ENCODE results near the gene USP25. TPM values are rescaled to one million over a fixed set of nuclear protein-coding genes. Genes with fewer than 3 reads are reported as not detected.

USP25 gene
- total and polyA plus RNA-seq, 2 of the 8 experiments (the other 6 are each of a cell fraction or from before 2014, with no cell fraction given), result 11.2 to 48.1 TPM

DNA sequence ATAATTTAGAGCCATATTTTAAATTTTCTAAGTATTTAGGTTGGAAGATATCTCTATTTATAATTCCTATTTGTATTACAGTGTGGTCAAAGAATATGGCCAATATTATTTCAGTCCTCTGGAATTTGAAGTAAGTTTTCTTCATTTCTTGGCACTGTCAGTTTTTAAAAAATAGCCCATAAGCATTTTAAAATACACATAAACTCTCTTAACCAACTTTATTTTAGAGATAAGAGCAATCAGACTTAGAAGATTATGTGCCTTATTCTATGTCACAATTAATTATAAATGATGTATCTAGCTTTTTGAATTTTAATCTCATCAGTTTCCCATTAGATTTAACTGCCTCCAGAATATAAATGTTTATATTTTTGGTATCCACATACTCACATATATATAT, 130.8 kb downstream of the USP25 start:
- no peak overlapping the region for H3K4me3 ChIP-seq (ENCODE audit: extremely low read depth in 1 of 4, insufficient read depth in 2 of 4, low read depth in 3 of 4, low read length in 4 of 4)
- H4K20me1 ChIP-seq (replicated peaks in 1 of 2; ENCODE audit: control insufficient read depth in 1 of 2, insufficient read depth in 2 of 2, low read length in 2 of 2), result no peaks in the 10 kb centered on the region
- FAIRE-seq (no peak), DNase-seq (ENCODE audit: low read depth in 1 of 2, low spot score in 2 of 2) (no peak)
- no peak overlapping the region for H2AK5ac ChIP-seq (ENCODE audit: low read depth, low read length)
- H3K23ac ChIP-seq (ENCODE audit: insufficient read length), result no peak overlapping the region
- no peak overlapping the region for H3K4me2 ChIP-seq (ENCODE audit: insufficient read depth in 1 of 2, low read depth in 2 of 2, low read length in 2 of 2)
- peaks cover 0 to 9% (median 0%) of the 10 kb centered on the region in 4 experiments; a peak in 2 of 8 replicates for H3K36me3 ChIP-seq (ENCODE audit: control insufficient read depth in 2 of 4, insufficient read depth in 4 of 4, low read length in 3 of 4)
- H2BK5ac ChIP-seq (ENCODE audit: low read depth, low read length), result no peak overlapping the region
- H2BK15ac ChIP-seq (ENCODE audit: low read length), result no peak overlapping the region
- no peak overlapping the region for H4K5ac ChIP-seq (ENCODE audit: insufficient read length, low read depth, low read length)
- H3K18ac ChIP-seq (ENCODE audit: extremely low read depth, low read length), result no peak overlapping the region
- no peak overlapping the region for H2BK120ac ChIP-seq (replicated peaks; ENCODE audit: low read depth, low read length)
- H3K27me3 ChIP-seq (replicated peaks in 1 of 4; ENCODE audit: control insufficient read depth in 3 of 4, extremely low read depth in 1 of 4, insufficient read depth in 3 of 4, low read length in 3 of 4), result no peaks in the 10 kb centered on the region
- no peak overlapping the region for H4K8ac ChIP-seq (ENCODE audit: extremely low read depth, insufficient read depth, low read length)
- H3K79me1 ChIP-seq (ENCODE audit: low read depth, low read length), result no peaks in the 10 kb centered on the region
- H2BK20ac ChIP-seq (ENCODE audit: low read length), result no peak overlapping the region
- no peak overlapping the region for H3K4ac ChIP-seq (replicated peaks; ENCODE audit: insufficient read length, low read depth, low read length)
- POLR2A ChIA-PET (ENCODE audit: partially characterized antibody), result no interaction called here
- no peak overlapping the region for H3K9ac ChIP-seq (replicated peaks in 1 of 4; ENCODE audit: extremely low read depth in 1 of 4, low read depth in 3 of 4, low read length in 3 of 4)
- CTCF ChIA-PET (ENCODE audit: partially characterized antibody), result no interaction called here
- H2AFZ ChIP-seq (ENCODE audit: low read length), result no peak overlapping the region
- H3K79me2 ChIP-seq (ENCODE audit: control insufficient read depth in 1 of 2, insufficient read depth in 2 of 2, low read length in 2 of 2), result no peaks in the 10 kb centered on the region
- no peak overlapping the region for H3K56ac ChIP-seq (replicated peaks; ENCODE audit: insufficient read length, low read depth, low read length)
- H3K4me1 ChIP-seq (replicated peaks in 1 of 4; ENCODE audit: control insufficient read depth in 3 of 4, insufficient read depth in 4 of 4, low read length in 3 of 4), result no peaks in the 10 kb centered on the region
- H3K9me3 ChIP-seq (ENCODE audit: insufficient read depth in 2 of 2, low read depth in 1 of 2, low read length in 1 of 2), result no peaks in the 10 kb centered on the region
- no peak overlapping the region for H3K27ac ChIP-seq (ENCODE audit: low read depth, low read length)
- no peak overlapping the region for H2BK12ac ChIP-seq (ENCODE audit: low read depth, low read length)
- H4K91ac ChIP-seq (replicated peaks; ENCODE audit: insufficient read length, low read length), result no peak overlapping the region
- H3K14ac ChIP-seq (ENCODE audit: insufficient read length), result no peak overlapping the region
- H3K23me2 ChIP-seq (ENCODE audit: low read depth, low read length), result no peaks in the 10 kb centered on the region
- TF ChIP-seq RXRA (IDR thresholded peaks at IDR 0.05; ENCODE audit: insufficient read depth, low read depth, low read length), result no peak
- TF ChIP-seq EP300 (IDR thresholded peaks at IDR 0.05; ENCODE audit: borderline replicate concordance in 1 of 2, low read depth in 2 of 2, low read length in 2 of 2), result no peak

Data from H1 (cell line).